T47D (cell line): ENCODE data around the gene EWSR1.

Experiments used
- DNase-seq, 2 experiments: peaks; one replicate each; pipeline versions ENCODE4 v3.0.0 to v3.0.0-alpha.2; 2011 to 2012; ENCODE audit warnings: low read depth in 1 of 2, low spot score in 1 of 2
- JUND ChIP-seq: IDR thresholded peaks from 2 replicates; pipeline ENCODE4 v1.6.1; 2012; ENCODE audit warnings: low read depth
- in situ Hi-C: cut with HindIII; loops from 2 replicates; pipeline ENCODE4 v1.10.0; 2016; ENCODE audit warnings: low sequenced_read_pairs, low pct_unique_long_range_greater_than_20kb

Gene EWSR1

DNA sequence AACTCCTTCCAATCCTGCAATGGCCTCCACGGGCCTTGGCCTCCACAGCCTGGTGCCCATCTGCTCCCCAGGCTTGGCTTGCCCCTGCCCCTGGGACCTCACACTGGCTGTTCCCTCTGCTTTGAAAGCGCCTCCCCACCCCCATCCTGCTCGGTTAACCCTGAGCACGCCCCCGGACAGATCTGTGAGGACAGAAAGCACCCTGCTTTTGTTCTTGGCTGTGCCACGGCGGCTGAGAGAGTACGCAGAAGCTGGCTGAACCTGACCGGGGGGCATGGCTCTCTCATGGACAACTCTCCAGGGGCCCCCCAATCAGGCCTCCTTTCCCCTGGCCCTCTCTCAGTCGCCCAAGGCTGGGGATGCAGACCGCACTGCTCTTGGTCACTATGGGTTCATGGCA lies 67.6 kb downstream of the EWSR1 start:
- TF ChIP-seq JUND: no peak
- no peak for DNase-seq
- in situ Hi-C loops: no loop called here

DNA sequence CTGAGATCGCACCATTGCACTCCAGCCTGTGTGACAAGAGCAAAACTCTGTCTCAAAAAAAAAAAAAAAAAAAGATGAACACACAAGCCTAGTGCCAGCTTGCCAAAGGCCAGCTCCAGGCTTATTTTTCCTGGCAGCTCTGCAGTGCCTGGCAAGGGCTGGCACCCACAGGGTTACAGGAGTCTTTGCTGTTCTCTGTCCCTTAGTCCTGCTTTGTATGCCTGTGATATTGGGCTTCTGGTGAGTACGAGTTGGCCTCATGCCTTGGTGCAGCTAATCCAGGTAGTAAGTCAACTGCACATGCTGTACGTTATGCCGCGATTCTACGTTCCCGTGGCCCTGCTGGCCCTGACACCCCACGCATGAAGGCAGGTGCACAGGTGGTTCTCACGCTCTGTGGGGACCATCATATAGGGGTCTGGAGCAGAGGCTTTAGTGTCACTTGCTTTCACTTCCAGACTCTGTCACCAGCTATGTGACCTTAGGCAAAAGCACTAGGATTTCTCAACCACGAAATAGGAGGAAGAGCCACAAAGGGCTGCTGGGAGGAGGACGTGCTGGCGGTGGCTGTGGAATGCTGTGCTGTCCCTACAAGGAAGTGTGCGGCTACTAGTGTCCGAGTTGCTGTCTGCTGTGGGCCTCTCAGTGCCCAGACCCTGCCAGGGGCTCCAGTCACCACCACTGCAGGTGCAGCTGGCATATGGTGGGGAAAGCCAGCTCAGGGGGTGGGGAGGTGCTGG lies 68.9 kb downstream of the EWSR1 start:
- in situ Hi-C loops: no loop called here
- TF ChIP-seq JUND: no peak
- DNase-seq: peak; percentile 37 to 75

GRCh38 chr22:29337631-29338284 lies 69.7 kb downstream of the EWSR1 start:
- in situ Hi-C loops: no loop called here
- DNase-seq: no peak
- TF ChIP-seq JUND: no peak

DNA sequence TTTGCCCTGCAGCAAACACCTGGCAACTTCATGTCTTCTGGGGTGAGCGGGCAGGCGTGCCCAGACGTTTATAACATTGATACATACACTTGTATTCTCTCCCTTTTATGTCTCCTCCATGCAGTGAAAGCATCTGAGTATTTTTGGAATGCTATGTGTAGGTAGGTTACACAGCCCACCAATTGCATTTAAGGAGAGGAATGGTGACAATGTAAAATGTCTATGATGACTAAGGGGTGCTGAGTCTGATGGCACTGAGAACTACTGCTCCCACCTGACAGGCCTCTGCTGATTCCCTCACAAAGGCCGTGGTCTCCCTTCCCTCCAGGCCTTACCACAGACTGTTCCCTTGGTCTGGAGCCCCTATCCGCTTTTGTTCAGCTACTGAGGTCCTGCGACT lies 70.3 kb downstream of the EWSR1 start:
- no peak for DNase-seq
- no peak for TF ChIP-seq JUND
- in situ Hi-C loops: no loop called here

DNA sequence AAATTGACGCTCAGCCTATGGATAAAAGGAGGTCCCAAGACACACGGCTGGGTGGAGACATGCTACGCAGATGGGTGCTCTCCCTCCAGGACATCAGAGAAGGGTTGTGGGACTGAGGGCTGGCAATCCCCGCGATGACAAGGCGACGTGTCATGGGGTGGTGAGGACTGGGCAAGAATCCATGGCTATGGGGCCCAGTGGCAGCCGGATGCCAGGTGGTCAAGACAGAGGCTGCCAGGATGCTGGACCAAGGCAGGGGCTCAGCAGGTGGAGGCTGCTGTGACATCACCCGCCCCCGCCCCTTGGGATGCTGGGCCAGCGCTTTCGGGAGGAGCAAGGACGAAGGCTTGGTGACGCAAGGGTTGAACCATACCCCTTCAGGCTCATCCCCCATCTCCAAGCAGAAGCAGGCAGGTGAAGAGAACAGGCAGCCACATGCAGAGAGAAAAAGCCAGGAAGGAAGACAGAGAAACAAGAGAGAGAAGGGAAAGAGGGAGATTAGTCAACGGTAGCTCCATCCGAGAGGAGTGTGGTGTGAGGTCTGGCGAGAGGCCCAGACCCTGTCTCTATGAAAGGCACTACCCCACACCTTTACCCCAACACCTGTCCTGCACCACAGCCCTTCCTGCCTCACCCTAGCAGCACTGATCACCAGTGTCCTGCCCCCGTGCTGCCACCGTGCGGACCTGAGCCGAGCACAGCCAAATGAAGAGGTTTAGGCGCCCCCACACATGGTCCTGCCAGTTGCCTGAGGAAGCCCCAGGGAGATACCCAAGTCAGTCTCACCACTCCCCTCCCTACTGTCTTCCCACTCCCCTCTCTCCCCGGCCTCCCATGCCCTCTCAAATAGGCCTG lies 71.5 kb downstream of the EWSR1 start:
- in situ Hi-C loops: no loop called here
- DNase-seq: no peak
- no peak for TF ChIP-seq JUND

DNA sequence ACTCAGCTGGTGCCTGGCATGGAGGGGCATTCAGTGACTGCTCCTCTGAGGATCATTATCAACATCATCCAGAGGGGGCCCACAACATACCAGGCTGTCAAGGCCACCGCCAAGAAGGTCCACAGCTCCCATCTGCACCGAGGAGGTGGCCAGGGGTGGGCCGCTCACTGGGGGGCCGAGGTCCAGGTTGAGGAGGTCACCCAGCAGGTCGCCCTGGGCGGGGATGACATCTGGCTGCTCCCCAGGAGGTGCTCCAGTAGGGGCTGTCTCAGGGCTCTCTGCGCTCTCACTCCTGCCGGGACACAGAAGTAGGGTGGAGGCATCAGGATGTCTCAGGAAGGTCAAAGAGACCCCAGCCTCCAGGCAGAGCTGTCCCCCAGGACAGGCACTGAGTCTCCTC lies 72.5 kb downstream of the EWSR1 start:
- in situ Hi-C loops: no loop called here
- DNase-seq: no peak

GRCh38 chr22:29341056-29341848 lies 73.2 kb downstream of the EWSR1 start:
- DNase-seq: peak in 1 of 2 experiments; percentile 36
- no peak for TF ChIP-seq JUND
- in situ Hi-C loops: no loop called here

More for the DNA sequence above, 72.5 kb downstream of the EWSR1 start:
- no peak for TF ChIP-seq JUND

- TF ChIP-seq JUND: no peak
- in situ Hi-C loops: no loop called here
- DNase-seq: no peak
Measured at GRCh38 chr22:29341849-29342127, 73.7 kb downstream of the EWSR1 start.

GRCh38 chr22:29342177-29342576 lies 74.1 kb downstream of the EWSR1 start:
- no peak for DNase-seq
- in situ Hi-C loops: no loop called here

DNA sequence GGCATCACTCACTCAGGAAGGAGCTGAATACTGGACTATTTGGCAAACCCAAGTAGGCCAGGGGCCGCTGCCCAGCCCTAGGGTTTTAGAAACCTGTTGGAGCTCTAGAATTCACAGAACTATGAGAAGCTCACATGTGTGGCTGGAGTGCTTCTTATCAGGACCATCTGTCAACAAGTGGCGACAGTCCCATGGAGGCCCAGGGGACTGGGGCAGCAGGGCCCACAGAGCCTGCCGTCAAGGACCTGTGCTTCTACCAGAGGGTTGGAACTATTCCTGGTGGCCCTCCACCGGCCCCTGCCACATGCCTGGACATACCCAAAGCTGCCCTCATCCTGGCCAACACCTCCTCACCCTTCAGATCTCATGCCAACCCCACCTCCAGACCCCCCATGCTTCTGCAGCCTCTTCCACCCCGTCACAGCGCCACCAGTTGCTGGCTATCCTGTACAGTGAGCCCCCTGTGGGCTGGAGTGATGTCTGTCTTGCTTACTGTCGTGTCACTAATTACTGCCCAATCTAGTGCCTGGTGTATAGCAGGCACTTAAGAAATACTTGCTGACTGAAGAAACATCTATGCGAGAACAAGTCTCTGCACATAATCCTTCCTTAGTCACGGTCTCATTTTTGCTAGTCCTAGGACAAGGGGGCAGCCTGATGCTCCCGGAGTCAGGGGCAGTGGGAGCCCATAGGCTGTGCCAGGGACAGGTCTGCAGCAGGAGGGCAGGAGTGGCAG lies 74.7 kb downstream of the EWSR1 start:
- in situ Hi-C loops: no loop called here
- no peak for TF ChIP-seq JUND
- peak; percentile 47 to 79 for DNase-seq

More at GRCh38 chr22:29342177-29342576, 74.1 kb downstream of the EWSR1 start:
- no peak for TF ChIP-seq JUND

GRCh38 chr22:29343313-29343805 lies 75.3 kb downstream of the EWSR1 start:
- no peak for TF ChIP-seq JUND
- peak; percentile 43 to 53 for DNase-seq
- in situ Hi-C loops: no loop called here
